ENCODE measurements around the gene ANKRD29.

The ANKRD29 gene

GRCh38 chr18:23662309-23663263 lies at the start of gene ANKRD29:
Gene ANKRD29, minus strand, starts transcription at chr18:23662911. Its CDS starts 181 bp downstream, at chr18:23662730.
- DNase-seq: peak; percentile 34

- peak; percentile 75 for DNase-seq
Measured at GRCh38 chr18:23712445-23712844, 49.7 kb upstream of the ANKRD29 start.

- DNase-seq: no peak
Measured at GRCh38 chr18:23711426-23711825, 48.7 kb upstream of the ANKRD29 start.

GRCh38 chr18:23710946-23711345 lies 48.2 kb upstream of the ANKRD29 start:
- DNase-seq: no peak

GRCh38 chr18:23710068-23710527 lies 47.4 kb upstream of the ANKRD29 start:
- no peak for DNase-seq

- no peak for DNase-seq
Measured at GRCh38 chr18:23706971-23707640, 44.4 kb upstream of the ANKRD29 start.

- no peak for DNase-seq
Measured at GRCh38 chr18:23704806-23705205, 42.1 kb upstream of the ANKRD29 start.

- no peak for DNase-seq
Measured at GRCh38 chr18:23703987-23704384, 41.3 kb upstream of the ANKRD29 start.

GRCh38 chr18:23703057-23703986 lies 40.6 kb upstream of the ANKRD29 start:
- peak; percentile 26 for DNase-seq

- no peak for DNase-seq
Measured at GRCh38 chr18:23702606-23703005, 39.9 kb upstream of the ANKRD29 start.

GRCh38 chr18:23701544-23702064 lies 38.9 kb upstream of the ANKRD29 start:
- DNase-seq: no peak

- DNase-seq: no peak
Measured at GRCh38 chr18:23701017-23701416, 38.3 kb upstream of the ANKRD29 start.

GRCh38 chr18:23694637-23695430 lies 32.1 kb upstream of the ANKRD29 start:
- DNase-seq: no peak

GRCh38 chr18:23693846-23694245 lies 31.1 kb upstream of the ANKRD29 start:
- no peak for DNase-seq

- no peak for DNase-seq
Measured at GRCh38 chr18:23690505-23691068, 27.9 kb upstream of the ANKRD29 start.

GRCh38 chr18:23689616-23690504 lies 27.1 kb upstream of the ANKRD29 start:
- DNase-seq: no peak

GRCh38 chr18:23689031-23689615 lies 26.4 kb upstream of the ANKRD29 start, which contains the start of gene LAMA3:
Gene LAMA3, plus strand, starts transcription at chr18:23689453. Its CDS starts 231 bp downstream, at chr18:23689684.
- no peak for DNase-seq

- DNase-seq: no peak
Measured at GRCh38 chr18:23688528-23688927, 25.8 kb upstream of the ANKRD29 start.

- DNase-seq: no peak
Measured at GRCh38 chr18:23684515-23685197, 21.9 kb upstream of the ANKRD29 start.
